Activated CD8-positive, alpha-beta memory T cell treated with anti-CD3 and anti-CD28 coated beads for 48 hours (primary cell): ENCODE measurements around the gene NFATC2IP.
A peak's percentile ranks its signal among the peaks of the same experiment; 100 is the strongest.
"Not testable (repeated sequence)": the region's sequence is repeated elsewhere in the genome, so short reads cannot be mapped to it uniquely, and the experiment has no call there.

Experiments used
- DNase-seq, 3 experiments: peaks; one replicate each; pipeline ENCODE4 v3.0.0-alpha.2; 2020; ENCODE audit warnings: low read depth in 2 of 3, low spot score in 2 of 3

The NFATC2IP gene

DNA sequence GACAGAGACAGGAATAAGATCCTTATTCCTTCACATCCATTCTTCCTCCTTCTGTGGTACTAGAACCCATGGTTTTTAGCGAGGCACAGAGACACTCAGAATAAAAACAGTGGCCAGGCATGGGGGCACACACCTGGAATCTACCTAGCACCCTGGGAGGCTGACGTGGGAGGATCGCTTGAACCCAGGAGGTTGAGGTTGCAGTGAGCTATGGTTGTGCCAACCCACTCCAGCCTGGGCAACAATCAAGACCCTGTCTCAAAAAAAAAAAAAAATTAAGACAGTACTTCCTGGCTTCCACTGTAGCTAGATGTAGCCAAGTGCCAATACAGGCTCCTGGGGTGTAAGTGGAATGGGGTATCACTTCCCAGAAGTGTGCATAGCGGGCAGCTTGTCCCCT is 16.4 kb downstream of the NFATC2IP start:
- no peak for DNase-seq

DNA sequence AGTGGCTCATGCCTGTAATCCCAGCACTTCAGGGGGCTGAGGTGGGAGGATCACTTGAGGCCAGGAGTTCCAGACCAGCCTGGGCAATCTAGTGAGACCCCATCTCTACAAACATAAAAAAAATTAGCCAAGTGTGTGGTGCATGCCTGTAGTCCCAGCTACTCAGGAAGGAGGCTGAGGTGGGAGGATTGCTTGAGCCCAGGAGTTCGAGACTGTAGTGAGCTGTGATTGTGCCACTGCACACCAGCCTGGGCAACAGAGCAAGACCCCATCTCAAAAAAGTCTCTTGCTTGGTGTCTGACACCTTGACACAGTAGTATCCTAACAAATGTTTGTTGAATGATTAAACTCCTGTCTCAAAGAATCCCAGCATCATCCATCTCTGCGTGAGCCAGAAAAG is 19.0 kb downstream of the NFATC2IP start:
- not testable (repeated sequence) for DNase-seq

DNA sequence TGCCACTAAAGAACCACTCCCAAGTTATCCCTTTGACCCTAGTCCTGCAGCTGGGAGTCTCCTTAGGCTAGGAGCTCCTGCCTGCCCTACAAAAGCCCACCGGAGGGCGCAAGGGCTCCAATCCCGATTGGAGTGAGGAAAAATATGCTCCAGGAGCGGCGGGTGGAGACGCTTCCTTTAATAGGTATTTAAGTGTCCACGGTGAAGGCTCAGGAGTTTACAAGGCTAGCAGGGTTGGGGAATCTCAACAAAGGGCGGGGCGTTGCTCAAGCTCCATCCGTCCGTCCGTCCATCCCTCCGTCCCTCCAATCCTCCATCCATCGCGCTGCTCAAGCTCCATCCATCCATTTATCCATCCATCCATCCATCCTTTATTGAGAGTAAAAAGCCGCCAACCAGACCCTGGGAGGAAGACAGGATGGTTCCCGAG is 23.3 kb downstream of the NFATC2IP start:
- no peak for DNase-seq

DNA sequence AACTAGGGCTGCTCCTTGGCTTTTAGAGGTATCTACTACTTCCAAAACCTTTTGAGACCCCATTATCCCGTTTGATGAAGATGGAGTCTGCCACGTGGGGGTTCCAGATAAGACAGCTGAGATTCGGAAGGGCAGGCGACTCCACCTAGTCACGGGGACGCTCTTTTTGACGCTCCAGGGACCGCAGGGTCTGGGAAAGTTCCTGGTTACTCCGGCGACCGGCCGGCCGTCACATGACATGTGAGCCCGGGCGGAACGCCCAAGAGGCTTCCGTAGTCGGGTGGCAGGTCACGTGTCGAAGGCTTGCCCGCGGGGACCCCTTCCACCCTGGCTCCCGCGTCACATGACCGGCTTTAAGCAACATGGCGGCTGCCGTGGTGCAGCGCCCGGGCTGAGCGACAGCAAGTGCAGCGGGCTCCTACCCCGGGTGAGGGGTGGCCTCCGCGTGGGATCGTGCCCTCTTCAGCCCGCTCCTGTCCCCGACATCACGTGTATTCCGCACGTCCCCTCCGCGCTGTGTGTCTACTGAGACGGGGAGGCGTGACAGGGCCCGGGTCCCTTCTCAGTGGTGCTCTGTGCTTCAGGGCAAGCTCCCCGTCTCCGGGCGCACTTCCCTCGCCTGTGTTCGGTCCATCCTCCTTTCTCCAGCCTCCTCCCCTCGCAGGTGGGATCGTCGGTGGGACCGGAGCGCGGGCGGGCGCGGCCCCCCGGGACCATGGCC is 23.9 kb downstream of the NFATC2IP start, which contains the start of gene SPNS1:
Gene SPNS1, plus strand, starts transcription at position 342 of the 721 bp plus-strand sequence. Its CDS starts 374 bp downstream, at position 716.
- peak; percentile 73 to 91 (median 86) for DNase-seq

DNA sequence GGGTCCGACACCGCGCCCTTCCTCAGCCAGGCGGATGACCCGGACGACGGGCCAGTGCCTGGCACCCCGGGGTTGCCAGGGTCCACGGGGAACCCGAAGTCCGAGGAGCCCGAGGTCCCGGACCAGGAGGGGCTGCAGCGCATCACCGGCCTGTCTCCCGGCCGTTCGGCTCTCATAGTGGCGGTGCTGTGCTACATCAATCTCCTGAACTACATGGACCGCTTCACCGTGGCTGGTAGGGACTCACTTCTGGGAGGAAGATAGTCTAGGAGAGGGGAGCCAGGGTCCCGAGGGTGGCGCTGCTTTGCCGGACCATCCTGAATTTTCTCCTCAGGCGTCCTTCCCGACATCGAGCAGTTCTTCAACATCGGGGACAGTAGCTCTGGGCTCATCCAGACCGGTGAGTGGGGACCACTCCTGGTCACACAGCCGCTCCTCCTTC is 24.4 kb downstream of the NFATC2IP start:
- no peak for DNase-seq

DNA sequence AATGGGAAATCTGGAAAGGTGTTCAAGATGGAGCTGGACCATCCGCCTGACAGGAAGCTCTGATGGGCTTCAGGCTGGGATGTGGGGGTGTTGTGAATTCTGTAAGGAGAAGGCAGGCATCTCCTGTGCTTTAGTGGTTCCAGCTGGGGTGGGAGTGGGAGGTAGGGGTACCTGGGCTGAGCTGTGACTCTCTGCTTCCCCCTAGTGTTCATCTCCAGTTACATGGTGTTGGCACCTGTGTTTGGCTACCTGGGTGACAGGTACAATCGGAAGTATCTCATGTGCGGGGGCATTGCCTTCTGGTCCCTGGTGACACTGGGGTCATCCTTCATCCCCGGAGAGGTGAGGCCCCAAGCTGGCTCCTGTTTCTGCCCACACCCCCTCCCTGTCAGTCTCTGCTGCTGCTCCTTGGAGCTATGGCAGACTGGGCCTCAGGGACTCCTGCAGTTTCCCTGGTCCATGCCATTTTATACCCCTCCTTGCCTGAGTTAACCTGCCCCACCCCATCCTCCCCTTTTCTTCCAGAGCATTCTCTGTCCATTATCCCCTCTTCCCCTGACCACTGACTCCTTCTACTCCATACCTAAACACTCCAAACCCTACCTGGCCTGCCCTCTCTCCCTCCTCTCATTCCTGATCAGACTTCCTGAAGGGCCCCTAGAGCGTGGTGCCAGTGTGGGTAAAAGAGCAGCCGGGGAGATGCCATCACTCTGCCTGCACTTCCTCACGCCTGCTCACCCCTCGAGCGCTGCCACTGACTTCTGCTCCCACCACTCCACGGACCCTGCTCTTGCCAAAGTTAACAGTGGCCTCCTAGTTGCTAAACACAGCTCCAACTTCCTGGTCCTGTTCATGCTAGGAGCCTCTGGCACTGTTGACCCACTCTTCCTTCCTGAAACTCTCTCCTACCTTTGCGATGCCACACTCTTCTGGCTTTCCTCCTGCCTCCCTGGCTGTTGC is 27.2 kb downstream of the NFATC2IP start:
- DNase-seq, result no peak

DNA sequence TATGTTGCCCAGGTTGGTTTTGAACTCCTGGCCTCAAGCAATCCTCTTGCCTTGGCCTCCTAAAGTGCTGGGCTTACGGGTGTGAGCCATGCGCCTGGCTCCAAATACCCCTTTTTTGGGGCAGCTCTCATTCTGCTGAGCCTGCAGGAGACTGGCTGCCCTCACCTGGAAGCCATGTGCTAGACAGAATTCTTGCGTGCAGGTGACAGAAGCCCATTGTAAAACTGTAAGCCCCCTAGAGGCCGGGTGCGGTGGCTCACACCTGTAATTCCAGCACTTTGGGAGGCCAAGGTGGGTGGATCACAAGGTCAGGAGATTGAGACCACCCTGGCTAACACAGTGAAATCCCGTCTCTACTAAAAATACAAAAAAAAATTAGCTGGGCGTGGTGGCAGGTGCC is 29.6 kb downstream of the NFATC2IP start:
- DNase-seq, result not testable (repeated sequence)

DNA sequence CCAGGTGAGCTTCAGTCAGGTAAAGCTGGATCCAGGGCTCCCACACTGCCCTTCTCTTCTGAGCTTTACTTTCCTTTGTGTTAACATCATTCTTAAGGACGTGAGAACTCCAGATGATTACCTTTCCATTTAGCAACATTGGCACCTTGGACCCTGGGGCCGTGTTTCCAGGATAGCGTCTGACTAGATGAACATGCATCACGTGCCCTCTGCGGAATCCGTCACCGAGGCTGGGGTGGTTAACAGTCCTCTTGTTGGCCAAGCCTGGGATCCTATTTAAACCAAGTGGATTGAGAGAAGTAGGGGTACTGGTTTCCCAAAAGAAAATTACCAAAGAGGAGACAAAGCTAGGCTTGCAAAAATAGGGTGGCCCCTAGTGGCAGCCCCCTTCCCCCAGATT is 30.2 kb downstream of the NFATC2IP start:
- no peak for DNase-seq

DNA sequence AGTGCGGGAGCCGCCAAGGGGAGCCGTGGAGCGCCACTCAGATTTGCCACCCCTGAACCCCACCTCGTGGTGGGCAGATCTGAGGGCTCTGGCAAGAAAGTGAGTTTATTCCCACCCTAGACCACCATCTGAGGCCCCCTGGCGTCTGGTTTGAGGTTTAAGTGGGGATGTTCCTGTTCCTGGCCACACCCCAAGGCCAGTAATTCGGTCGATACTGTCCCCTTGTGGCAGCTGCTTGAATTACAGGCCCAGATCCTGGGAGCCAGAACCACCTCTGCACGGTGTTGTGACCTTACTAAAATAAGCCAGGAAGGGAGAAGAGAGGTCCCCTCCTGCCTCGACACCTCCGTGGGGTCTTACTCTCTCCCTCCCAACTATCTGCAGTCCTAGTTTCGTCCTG is 30.8 kb downstream of the NFATC2IP start:
- DNase-seq, result peak in 1 of 3 experiments; percentile 53

DNA sequence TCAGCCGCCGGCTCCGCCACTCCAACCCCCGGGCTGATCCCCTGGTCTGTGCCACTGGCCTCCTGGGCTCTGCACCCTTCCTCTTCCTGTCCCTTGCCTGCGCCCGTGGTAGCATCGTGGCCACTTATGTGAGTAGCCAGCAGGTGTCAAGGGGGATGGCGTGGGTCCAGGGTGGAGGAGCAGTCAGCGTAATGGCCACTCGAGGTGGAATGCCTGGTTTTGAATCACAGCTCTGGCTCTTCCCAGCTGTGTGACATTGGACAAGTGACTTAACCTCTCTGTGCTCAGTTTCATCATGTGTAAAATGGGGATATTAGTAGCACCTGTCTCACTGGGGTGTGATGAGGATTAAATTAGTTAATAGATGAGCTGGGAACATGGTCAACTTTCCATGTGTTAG is 31.7 kb downstream of the NFATC2IP start:
- no peak for DNase-seq

DNA sequence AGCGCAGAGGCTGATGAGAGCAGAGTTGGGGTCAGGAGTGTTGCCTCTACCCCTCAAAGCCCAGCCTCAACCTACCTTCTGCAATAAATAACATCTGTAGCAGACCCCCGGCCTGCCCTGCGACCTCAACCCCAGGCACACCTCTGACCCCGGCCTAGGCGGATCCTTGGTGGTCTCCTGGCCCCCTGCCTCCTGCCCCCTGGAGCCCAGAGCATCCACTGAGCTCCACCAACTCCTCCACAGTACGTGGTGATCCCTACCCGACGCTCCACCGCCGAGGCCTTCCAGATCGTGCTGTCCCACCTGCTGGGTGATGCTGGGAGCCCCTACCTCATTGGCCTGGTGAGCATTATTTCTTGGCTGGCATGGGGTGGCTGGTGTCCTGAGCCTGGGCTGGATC is 32.2 kb downstream of the NFATC2IP start:
- DNase-seq, result no peak

DNA sequence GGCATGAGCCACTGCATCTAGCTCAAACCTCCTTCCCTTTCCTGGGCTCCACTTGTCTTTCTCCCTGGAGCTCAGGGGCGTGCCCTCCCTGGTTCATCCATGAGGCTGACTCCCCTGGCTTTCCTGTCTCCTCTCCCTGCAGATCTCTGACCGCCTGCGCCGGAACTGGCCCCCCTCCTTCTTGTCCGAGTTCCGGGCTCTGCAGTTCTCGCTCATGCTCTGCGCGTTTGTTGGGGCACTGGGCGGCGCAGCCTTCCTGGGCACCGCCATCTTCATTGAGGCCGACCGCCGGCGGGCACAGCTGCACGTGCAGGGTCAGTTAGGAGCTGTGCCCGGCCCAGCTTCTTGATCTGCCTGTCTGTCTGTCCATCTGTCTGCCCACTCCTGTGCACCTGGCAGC is 32.9 kb downstream of the NFATC2IP start:
- DNase-seq, result no peak

DNA sequence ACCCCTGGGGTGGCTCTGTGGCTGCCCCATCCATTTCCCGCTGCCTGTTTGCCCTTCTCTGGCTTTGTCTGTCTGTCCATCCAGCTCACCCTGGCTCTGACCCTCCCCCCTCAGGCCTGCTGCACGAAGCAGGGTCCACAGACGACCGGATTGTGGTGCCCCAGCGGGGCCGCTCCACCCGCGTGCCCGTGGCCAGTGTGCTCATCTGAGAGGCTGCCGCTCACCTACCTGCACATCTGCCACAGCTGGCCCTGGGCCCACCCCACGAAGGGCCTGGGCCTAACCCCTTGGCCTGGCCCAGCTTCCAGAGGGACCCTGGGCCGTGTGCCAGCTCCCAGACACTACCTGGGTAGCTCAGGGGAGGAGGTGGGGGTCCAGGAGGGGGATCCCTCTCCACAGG is 33.4 kb downstream of the NFATC2IP start:
- DNase-seq, result no peak

DNA sequence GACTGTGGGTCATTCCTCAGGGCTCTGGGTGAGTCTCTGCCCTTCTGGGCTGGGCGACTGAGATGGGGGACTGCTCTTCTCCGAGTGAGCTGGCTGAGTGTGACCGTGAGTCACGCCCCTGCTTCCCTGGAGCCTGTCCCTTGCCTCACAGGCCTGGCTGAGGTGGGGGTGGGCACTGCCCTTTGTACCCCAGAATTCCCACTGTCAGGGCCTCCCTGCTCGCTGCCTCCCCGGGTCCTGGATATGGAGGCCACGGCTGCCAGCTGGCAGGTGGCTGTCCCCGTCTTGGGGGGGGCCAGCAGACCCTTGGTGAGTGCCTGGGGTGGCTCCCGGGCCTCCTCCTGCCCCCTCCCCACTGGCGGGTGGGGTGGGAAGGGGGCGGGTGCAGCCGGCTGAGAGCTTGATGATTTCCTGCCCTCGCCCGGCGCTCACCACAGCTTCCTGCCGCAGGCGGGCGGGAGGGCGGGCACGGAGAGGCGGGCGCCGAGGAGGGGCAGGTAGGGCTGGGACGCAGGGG is 33.9 kb downstream of the NFATC2IP start, which contains the start of gene LAT:
Gene LAT, plus strand, starts transcription at position 434 of the 517 bp plus-strand sequence. CDS start 366 bp downstream, outside the sequence.
- DNase-seq, result peak in 2 of 3 experiments; percentile 44 to 65

DNA sequence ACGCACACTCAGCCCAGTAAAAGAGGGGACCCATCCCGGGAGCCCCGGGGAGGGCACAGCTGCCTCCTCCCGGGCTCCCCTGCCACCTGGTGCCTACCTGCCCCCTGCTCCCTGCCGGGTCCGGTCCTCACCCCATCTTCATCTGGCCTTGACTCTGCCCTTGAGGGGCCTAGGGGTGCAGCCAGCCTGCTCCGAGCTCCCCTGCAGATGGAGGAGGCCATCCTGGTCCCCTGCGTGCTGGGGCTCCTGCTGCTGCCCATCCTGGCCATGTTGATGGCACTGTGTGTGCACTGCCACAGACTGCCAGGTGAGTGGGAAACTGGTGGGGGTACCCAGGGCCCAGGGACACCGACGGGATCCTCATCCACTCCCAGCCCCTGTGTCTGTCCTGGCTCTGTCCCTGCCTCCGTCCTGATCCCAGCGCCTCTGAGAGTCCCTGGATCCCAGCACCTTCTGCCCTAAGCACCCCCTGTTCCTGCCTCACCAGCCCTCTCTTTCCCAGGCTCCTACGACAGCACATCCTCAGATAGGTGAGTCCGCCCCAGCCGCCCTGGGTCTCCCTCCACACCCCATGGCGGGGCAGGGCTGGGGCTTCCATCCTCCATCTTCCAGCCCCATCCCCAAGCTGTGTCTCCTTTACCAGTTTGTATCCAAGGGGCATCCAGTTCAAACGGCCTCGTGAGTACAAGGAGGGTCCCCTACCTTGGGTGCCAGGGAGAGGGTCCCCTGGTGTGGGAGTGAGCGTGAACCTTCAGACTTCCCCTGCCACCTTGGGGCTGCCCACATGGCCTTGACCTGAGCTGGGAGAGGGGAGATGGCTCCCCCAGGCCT is 34.7 kb downstream of the NFATC2IP start:
- DNase-seq, result no peak

DNA sequence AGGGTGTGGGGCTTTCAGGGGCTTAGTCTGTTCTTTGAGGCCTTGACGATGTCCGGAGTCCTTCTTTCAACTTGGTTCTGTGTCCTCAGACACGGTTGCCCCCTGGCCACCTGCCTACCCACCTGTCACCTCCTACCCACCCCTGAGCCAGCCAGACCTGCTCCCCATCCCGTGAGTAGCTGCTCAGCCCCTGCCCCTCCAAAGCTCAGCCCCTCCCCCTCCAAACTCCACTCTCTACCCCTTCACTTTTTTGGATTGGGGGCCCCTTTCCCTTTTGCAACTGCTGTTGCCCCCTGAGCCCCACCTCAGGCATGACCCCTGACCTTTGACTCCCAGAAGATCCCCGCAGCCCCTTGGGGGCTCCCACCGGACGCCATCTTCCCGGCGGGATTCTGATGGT is 35.3 kb downstream of the NFATC2IP start:
- no peak for DNase-seq

DNA sequence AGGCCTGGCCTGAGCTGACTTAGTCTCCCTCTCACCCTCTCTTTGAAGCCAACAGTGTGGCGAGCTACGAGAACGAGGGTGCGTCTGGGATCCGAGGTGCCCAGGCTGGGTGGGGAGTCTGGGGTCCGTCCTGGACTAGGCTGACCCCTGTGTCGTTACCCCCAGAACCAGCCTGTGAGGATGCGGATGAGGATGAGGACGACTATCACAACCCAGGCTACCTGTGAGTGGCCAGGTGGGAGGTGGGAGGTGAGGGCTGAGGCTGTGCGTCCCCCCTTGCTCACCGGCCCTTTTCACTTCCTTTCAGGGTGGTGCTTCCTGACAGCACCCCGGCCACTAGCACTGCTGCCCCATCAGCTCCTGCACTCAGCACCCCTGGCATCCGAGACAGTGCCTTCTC is 35.8 kb downstream of the NFATC2IP start:
- no peak for DNase-seq

DNA sequence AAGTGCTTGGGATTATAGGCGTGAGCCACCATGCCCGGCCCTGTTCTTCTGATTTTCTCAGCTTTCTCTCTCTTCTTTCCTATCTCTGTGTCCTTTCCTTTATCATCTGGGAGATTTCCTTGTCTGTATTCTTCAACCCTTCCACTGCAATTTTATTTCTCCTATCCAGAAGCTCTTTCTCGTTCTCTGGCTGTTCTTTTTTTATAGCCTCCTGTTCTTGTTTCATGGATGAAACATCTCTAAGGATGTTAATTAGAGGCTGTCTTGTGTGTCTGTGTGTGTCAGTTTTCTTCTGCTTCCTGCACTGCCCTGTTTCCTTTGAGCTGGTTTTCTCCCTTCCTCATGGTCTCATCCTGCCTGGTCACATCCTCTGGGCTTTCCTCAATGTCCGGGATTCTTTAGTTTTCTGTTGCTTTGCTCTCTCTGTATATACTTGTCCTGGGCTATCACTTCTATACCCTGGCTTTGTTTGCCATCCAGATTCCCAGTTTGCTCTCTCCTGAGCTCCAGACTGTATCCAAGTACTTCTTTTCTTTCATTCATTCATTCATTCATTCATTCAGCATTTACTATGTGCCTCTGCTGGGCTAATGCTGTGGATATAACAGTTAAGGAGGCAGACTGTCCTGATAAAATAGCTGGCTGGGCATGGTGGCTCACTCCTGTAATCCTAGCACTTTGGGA is 36.6 kb downstream of the NFATC2IP start:
- no peak for DNase-seq

DNA sequence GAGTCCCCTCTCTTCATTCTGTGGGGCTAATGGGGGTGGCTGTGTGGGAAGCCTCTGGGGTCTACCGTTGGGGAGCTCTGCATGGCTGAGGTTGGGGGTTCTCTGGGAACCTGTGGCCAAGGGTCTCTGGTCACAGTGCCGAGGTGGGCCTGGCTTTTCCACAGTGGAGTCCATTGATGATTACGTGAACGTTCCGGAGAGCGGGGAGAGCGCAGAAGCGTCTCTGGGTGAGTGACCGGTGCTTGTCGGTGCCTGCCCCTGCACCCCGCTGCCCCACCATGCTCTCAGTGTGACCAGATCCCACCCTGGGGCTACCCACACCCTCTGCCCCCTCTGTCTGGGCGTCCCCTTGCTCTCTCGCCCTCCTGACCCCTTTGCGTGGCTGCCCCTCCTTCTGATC is 38.6 kb downstream of the NFATC2IP start:
- no peak for DNase-seq

DNA sequence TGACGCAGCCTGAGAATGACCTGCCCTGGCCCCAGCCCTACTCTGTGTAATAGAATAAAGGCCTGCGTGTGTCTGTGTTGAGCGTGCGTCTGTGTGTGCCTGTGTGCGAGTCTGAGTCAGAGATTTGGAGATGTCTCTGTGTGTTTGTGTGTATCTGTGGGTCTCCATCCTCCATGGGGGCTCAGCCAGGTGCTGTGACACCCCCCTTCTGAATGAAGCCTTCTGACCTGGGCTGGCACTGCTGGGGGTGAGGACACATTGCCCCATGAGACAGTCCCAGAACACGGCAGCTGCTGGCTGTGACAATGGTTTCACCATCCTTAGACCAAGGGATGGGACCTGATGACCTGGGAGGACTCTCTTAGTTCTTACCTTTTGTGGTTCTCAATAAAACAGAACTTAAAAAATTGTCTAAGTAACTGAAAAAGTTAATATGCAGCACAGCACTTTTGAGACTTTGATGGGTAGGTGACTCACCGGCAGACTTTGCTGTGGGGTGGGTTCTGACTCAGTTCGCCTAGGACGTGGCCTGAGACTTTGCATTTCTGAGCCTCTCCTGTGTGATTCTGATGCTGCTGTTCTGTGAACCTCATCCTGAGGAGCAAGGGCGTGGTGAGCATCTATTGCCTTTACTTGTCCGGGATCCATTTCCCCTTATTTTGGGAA is 39.8 kb downstream of the NFATC2IP start:
- no peak for DNase-seq
